ENCODE results near the gene MYO9B. TPM values are rescaled to one million over a fixed set of nuclear protein-coding genes. Genes with fewer than 3 reads are reported as not detected.

MYO9B gene
- total and polyA plus RNA-seq, 10 donors, result 70.5 to 329 (median 256) TPM

- peaks cover 0 to 50% (median 10%) of the 10 kb centered on the region in 6 donors for H3K36me3 ChIP-seq
- DNase-seq, result no peak
- no peaks in the 10 kb centered on the region for H3K27me3 ChIP-seq (replicated peaks in 1 of 7)
- intact Hi-C loops (cut with DNase I; ENCODE audit: low total_unique reads), result no loop called here
- WGBS, 5 donors, result 85 to 93% (median 92%) methylated on average over 12 to 13 of the region's 13 CpGs
- H3K4me1 ChIP-seq, result peaks cover 9 to 31% (median 19%) of the 10 kb centered on the region in 6 donors
- H3K4me3 ChIP-seq, result no peak overlapping the region
- H3K27ac ChIP-seq, result no peak overlapping the region
- no peaks in the 10 kb centered on the region for H3K9me3 ChIP-seq
- no peak for TF ChIP-seq POLR2AphosphoS5 (IDR thresholded peaks at IDR 0.05)
- TF ChIP-seq CTCF (IDR thresholded peaks at IDR 0.05 in 8 of 11, conservative IDR thresholded peaks at IDR 0.05 in 3 of 11), result no peak
- no peak for TF ChIP-seq POLR2A (IDR thresholded peaks at IDR 0.05)
Observed at GRCh38 chr19:17227798-17228367, 152.3 kb downstream of the MYO9B start.

DNA sequence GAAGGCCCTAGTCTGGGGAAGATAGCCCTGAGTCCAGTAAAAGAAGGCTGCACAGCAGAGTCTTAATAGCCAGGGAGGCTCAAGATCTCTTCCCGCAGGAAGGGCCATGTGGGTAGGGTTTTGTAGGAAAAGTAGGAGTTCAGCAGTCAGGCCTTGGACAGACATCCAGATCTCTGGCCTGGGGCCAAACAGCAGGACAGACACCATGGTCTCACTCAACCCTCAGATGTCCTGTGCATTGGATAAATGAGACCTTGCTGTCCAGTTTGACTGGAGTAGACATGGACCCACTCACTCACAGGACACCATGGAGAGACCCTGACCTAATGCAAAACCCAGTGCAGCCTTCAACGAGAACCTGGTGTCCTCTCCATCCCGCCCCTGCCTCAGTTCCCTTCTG is 154.3 kb downstream of the MYO9B start:
- no peak overlapping the region for H3K4me3 ChIP-seq
- TF ChIP-seq POLR2AphosphoS5 (IDR thresholded peaks at IDR 0.05) (no peak), POLR2A (IDR thresholded peaks at IDR 0.05) (no peak), CTCF (IDR thresholded peaks at IDR 0.05 in 8 of 11, conservative IDR thresholded peaks at IDR 0.05 in 3 of 11) (no peak)
- intact Hi-C loops (cut with DNase I; ENCODE audit: low total_unique reads), result no loop called here
- no peaks in the 10 kb centered on the region for H3K27me3 ChIP-seq (replicated peaks in 1 of 7)
- peaks cover 0 to 50% (median 10%) of the 10 kb centered on the region in 6 donors for H3K36me3 ChIP-seq
- no peaks in the 10 kb centered on the region for H3K9me3 ChIP-seq
- 89 to 98% (median 95%) methylated on average over 3 of the region's 3 CpGs for WGBS, 5 donors
- no peak overlapping the region for H3K27ac ChIP-seq
- peaks cover 13 to 36% (median 31%) of the 10 kb centered on the region in 6 donors for H3K4me1 ChIP-seq
- no peak for DNase-seq

DNA sequence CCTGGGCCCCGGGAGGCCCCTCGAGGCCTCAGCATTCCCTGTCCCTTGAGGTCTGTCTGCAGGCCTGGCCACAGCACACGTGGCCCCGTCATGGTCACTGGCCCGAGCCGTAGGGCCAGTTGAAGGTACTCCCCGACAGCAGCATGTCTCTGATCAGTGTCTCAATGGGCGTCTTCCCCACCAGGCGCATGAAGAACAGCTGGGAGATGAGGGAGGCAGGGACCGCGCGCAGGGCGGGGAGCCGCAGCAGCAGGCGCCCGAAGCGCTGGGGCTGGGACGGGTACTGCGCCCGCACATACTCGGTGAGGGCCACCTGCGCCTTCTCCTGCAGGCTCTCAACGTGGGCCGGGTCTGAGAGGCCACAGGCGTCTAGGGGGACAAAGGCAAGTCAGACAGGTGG is 156.7 kb downstream of the MYO9B start:
- Histone ChIP-seq H3K27me3 (replicated peaks in 1 of 7) (no peaks in the 10 kb centered on the region), H3K4me1 (peaks cover 13 to 40% (median 33%) of the 10 kb centered on the region in 6 donors), H3K4me3 (no peak overlapping the region), H3K27ac (no peak overlapping the region), H3K9me3 (no peaks in the 10 kb centered on the region), H3K36me3 (peaks cover 0 to 50% (median 10%) of the 10 kb centered on the region in 6 donors)
- 91 to 96% (median 93%) methylated on average over 25 of the region's 25 CpGs for WGBS, 5 donors
- TF ChIP-seq POLR2AphosphoS5 (IDR thresholded peaks at IDR 0.05) (peak in 1 of 3 donors; percentile 31), POLR2A (IDR thresholded peaks at IDR 0.05) (no peak)
- no peak for DNase-seq
- intact Hi-C loops (cut with DNase I; ENCODE audit: low total_unique reads), result no loop called here

GRCh38 chr19:17234911-17235299 is 159.3 kb downstream of the MYO9B start:
- no peaks in the 10 kb centered on the region for H3K27me3 ChIP-seq (replicated peaks in 1 of 7)
- intact Hi-C loops (cut with DNase I; ENCODE audit: low total_unique reads), result no loop called here
- peaks cover 0 to 42% (median 8%) of the 10 kb centered on the region in 6 donors for H3K36me3 ChIP-seq
- H3K9me3 ChIP-seq, result no peaks in the 10 kb centered on the region
- peak overlapping the region; percentile 38 to 89 (median 78) for H3K27ac ChIP-seq
- TF ChIP-seq CTCF (IDR thresholded peaks at IDR 0.05 in 8 of 11, conservative IDR thresholded peaks at IDR 0.05 in 3 of 11), result no peak
- no peak for TF ChIP-seq POLR2AphosphoS5 (IDR thresholded peaks at IDR 0.05)
- TF ChIP-seq POLR2A (IDR thresholded peaks at IDR 0.05), result no peak
- H3K4me3 ChIP-seq, result peak overlapping the region; percentile 47 to 85 (median 58)
- DNase-seq, result peak; percentile 88
- 10 to 26% (median 13%) methylated on average over 8 to 11 of the region's 11 CpGs for WGBS, 5 donors
- peaks cover 13 to 32% (median 28%) of the 10 kb centered on the region in 6 donors for H3K4me1 ChIP-seq

All from spleen (tissue), 11 donors.